Urinary bladder (tissue), 2 donors: Measurements from ENCODE around the gene CLDN16. TPM values are rescaled to one million over a fixed set of nuclear protein-coding genes. Genes with fewer than 3 reads are reported as not detected.

Source experiments
- polyA plus RNA-seq: library from polyadenylated mRNA; stranded (reverse); fragments of 200-250 nt; gene quantifications from one replicate; pipeline ENCODE4 v1.2.3, GENCODE V29; 2013
- total RNA-seq: library from RNA; depleted of rRNA; stranded (reverse); fragments of >200 nt; gene quantifications from one replicate; pipeline ENCODE4 v1.2.3, GENCODE V29; 2014
- donor health status: healthy.

The CLDN16 gene
- total and polyA plus RNA-seq, 2 donors: 0.16 to 0.37 TPM

Other genes starting within 250 kb of the CLDN16 start
- gene CLDN1, start 65.7 kb upstream of the CLDN16 start, total RNA-seq: 13.2 TPM
- gene CLDN1, start 65.7 kb upstream of the CLDN16 start, polyA plus RNA-seq: 15.8 TPM
- not detected for gene TMEM207, start 61.7 kb downstream of the CLDN16 start, total RNA-seq
- gene TMEM207, start 61.7 kb downstream of the CLDN16 start, polyA plus RNA-seq: not detected
- 21.7 TPM for gene IL1RAP, start 125.9 kb downstream of the CLDN16 start, total RNA-seq
- 5.6 TPM for gene IL1RAP, start 125.9 kb downstream of the CLDN16 start, polyA plus RNA-seq